GM12865 (cell line): ENCODE results near the gene NRXN2.
A peak's percentile ranks its signal among the peaks of the same experiment; 100 is the strongest.

Experiments
- DNase-seq: peaks from one replicate; pipeline ENCODE4 v3.0.0; 2010; ENCODE audit warnings: low read depth
- H3K4me3 ChIP-seq: 2 replicates; pipeline ENCODE4 v1.5.1; 2011; ENCODE audit warnings: mild to moderate bottlenecking, low read depth, low read length, control low read depth
- CTCF ChIP-seq: IDR thresholded peaks from 2 replicates; pipeline ENCODE4 v1.5.1; 2011; ENCODE audit warnings: low read length, control low read depth, low read depth, inconsistent platforms; ENCODE audit not compliant: insufficient read depth; ENCODE audit errors: missing control alignments

NRXN2 gene

GRCh38 chr11:64763526-64764039 lies 40.6 kb upstream of the NRXN2 start:
- DNase-seq: no peak
- no peak overlapping the region for H3K4me3 ChIP-seq
- TF ChIP-seq CTCF: no peak

- DNase-seq: no peak
- H3K4me3 ChIP-seq: no peak overlapping the region
- no peak for TF ChIP-seq CTCF
Measured at GRCh38 chr11:64762674-64763525, 39.9 kb upstream of the NRXN2 start.

GRCh38 chr11:64762277-64762673 lies 39.3 kb upstream of the NRXN2 start:
- no peak overlapping the region for H3K4me3 ChIP-seq
- DNase-seq: peak; percentile 38
- no peak for TF ChIP-seq CTCF

GRCh38 chr11:64760759-64761420 lies 37.9 kb upstream of the NRXN2 start:
- no peak for TF ChIP-seq CTCF
- no peak overlapping the region for H3K4me3 ChIP-seq
- no peak for DNase-seq

GRCh38 chr11:64759722-64760719 lies 37.0 kb upstream of the NRXN2 start, which contains the start of gene PYGM:
Gene PYGM, minus strand, starts transcription at chr11:64759974. Its CDS starts 76 bp downstream, at chr11:64759898.
- DNase-seq: no peak
- no peak within 1 kb of the TSS for H3K4me3 ChIP-seq
- TF ChIP-seq CTCF: no peak

- no peak overlapping the region for H3K4me3 ChIP-seq
- TF ChIP-seq CTCF: no peak
- no peak for DNase-seq
Measured at GRCh38 chr11:64759131-64759721, 36.2 kb upstream of the NRXN2 start.
